ENCODE results near the gene GPC6. TPM values are rescaled to one million over a fixed set of nuclear protein-coding genes. Genes with fewer than 3 reads are reported as not detected.
A peak's percentile ranks its signal among the peaks of the same experiment; 100 is the strongest.

The GPC6 gene
- total and polyA plus RNA-seq, 5 donors from 2014 or later: not detected

GRCh38 chr13:93246069-93246468 lies 19.5 kb downstream of the GPC6 start:
- Mint-ChIP-seq H3K27me3 (no peaks in the 10 kb centered on the region), H3K9me3 (peaks cover 0 to 11% (median 5%) of the 10 kb centered on the region in 7 donors), H3K36me3 (no peaks in the 10 kb centered on the region), H3K27ac (no peak overlapping the region), H3K4me3 (no peak overlapping the region), H3K4me1 (no peaks in the 10 kb centered on the region)
- Histone ChIP-seq H3K4me1 (ENCODE audit: control insufficient read depth, insufficient read depth, low read length, poor library complexity, severe bottlenecking) (no peaks in the 10 kb centered on the region), H3K36me3 (ENCODE audit: control insufficient read depth, insufficient read depth, low read length) (no peaks in the 10 kb centered on the region), H3K27ac (ENCODE audit: insufficient read depth, low read length, poor library complexity, severe bottlenecking) (no peak overlapping the region), H3K27me3 (ENCODE audit: control insufficient read depth, insufficient read depth, low read length) (no peaks in the 10 kb centered on the region), H3K4me3 (ENCODE audit: low read depth, low read length) (no peak overlapping the region), H3K9me3 (ENCODE audit: control insufficient read depth in 2 of 2, low read length in 2 of 2) (no peaks in the 10 kb centered on the region)
- ATAC-seq (ENCODE audit: low read depth in 2 of 2) (no peak), DNase-seq (no peak)

DNA sequence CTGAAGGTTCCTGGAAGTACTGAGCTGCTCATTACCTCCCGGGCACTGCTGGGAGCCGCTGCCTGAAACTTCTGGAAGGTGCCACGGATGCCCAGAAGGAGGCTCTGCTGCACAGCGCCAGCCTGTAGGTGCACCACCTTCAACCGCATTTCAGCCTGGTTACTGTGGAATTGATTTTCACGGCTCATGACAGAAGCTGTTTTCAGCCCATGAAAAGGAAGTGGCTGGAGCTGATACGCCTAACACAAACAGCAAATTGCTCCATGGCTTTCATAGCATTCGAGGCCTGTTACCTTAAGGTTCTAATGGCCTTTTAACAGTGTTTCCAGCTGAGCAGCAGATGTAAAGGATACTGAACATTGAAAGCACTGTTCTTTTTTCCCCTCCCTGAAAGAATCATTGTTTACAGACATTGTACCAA lies 22.0 kb downstream of the GPC6 start:
- H3K27ac Mint-ChIP-seq: no peak overlapping the region
- DNase-seq (no peak), ATAC-seq (ENCODE audit: low read depth in 2 of 2) (no peak)
- H3K27me3 ChIP-seq (ENCODE audit: control insufficient read depth, insufficient read depth, low read length): no peaks in the 10 kb centered on the region
- no peak overlapping the region for H3K4me3 Mint-ChIP-seq
- H3K9me3 ChIP-seq (ENCODE audit: control insufficient read depth in 2 of 2, low read length in 2 of 2): no peaks in the 10 kb centered on the region
- no peaks in the 10 kb centered on the region for H3K36me3 Mint-ChIP-seq
- no peaks in the 10 kb centered on the region for H3K36me3 ChIP-seq (ENCODE audit: control insufficient read depth, insufficient read depth, low read length)
- no peaks in the 10 kb centered on the region for H3K4me1 Mint-ChIP-seq
- H3K9me3 Mint-ChIP-seq: peaks cover 0 to 4% (median 0%) of the 10 kb centered on the region in 7 donors
- no peaks in the 10 kb centered on the region for H3K4me1 ChIP-seq (ENCODE audit: control insufficient read depth, insufficient read depth, low read length, poor library complexity, severe bottlenecking)
- no peaks in the 10 kb centered on the region for H3K27me3 Mint-ChIP-seq
- no peak overlapping the region for H3K27ac ChIP-seq (ENCODE audit: insufficient read depth, low read length, poor library complexity, severe bottlenecking)
- H3K4me3 ChIP-seq (ENCODE audit: low read depth, low read length): no peak overlapping the region

DNA sequence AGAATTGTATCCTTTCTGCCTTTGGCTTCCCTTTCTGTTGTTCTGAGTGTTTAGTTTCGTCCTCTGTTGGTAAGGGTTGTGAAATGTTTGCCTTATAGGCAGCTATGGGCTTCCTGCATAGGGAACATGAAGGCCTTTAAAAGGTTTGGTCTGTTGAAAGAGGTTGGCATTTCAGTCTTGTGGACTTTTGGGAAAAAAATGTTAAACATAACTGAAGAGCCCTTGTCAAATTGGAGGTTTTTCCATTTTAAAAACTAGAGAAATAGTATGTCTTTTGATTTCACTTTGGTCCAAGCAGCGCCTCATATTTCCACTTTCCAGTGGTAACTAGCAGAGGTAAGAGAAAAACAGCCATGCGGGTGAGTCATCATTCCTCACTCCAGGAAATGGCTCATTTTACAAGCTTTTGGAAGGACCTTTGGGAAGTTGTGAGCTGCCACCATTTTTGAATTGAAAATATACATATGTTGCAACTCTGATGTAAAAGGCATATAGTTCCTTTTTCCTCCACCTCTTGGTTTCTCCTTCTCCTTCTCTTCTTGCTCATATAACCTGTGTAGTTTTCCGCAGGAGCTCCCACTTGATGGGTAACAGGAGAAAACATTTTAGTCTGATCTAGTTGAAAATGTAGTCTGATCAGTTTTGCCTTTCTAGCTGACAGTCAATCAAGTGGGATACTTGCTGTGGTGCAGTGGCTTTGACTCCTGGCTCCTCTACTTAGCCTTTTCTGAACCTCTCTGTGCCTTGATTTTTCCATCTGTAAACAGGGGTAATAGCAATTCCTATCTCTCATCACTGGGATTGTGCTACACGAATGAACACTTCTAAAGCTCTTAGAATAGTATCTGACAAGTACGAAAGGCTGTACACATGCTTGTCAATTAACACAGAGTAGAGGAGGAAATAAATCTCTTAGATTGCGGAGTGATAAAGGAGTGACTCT lies 23.0 kb downstream of the GPC6 start:
- H3K27me3 Mint-ChIP-seq: no peaks in the 10 kb centered on the region
- H3K27me3 ChIP-seq (ENCODE audit: control insufficient read depth, insufficient read depth, low read length): no peaks in the 10 kb centered on the region
- H3K9me3 ChIP-seq (ENCODE audit: control insufficient read depth in 2 of 2, low read length in 2 of 2): no peaks in the 10 kb centered on the region
- H3K4me3 ChIP-seq (ENCODE audit: low read depth, low read length): no peak overlapping the region
- no peak overlapping the region for H3K4me3 Mint-ChIP-seq
- H3K4me1 ChIP-seq (ENCODE audit: control insufficient read depth, insufficient read depth, low read length, poor library complexity, severe bottlenecking): no peaks in the 10 kb centered on the region
- H3K36me3 ChIP-seq (ENCODE audit: control insufficient read depth, insufficient read depth, low read length): no peaks in the 10 kb centered on the region
- DNase-seq: no peak
- no peak overlapping the region for H3K27ac ChIP-seq (ENCODE audit: insufficient read depth, low read length, poor library complexity, severe bottlenecking)
- no peaks in the 10 kb centered on the region for H3K4me1 Mint-ChIP-seq
- peaks cover 0 to 4% (median 0%) of the 10 kb centered on the region in 7 donors for H3K9me3 Mint-ChIP-seq
- no peak for ATAC-seq (ENCODE audit: low read depth in 2 of 2)
- peak overlapping the region in 1 of 3 donors; percentile 20 for H3K27ac Mint-ChIP-seq
- H3K36me3 Mint-ChIP-seq: no peaks in the 10 kb centered on the region

DNA sequence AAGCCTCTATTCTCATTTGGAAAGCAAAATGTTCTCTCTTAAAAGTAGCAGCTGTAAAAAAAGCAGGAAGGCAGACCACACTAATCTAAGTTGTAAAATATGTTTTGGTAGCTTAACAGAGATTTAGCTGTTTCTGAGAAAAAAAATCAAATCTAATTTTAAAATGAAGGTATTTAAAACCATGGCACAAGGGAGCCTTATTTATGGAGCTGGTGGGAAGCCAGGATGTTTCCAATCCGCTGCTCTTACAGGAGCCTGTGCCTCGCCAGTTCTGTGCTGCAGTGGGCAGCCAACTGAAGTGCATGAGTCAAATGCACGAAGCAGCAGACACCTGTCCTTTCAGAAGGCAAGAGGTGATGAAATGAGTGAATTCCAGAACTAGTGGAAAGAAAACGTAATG lies 28.2 kb downstream of the GPC6 start:
- H3K27ac ChIP-seq (ENCODE audit: insufficient read depth, low read length, poor library complexity, severe bottlenecking): no peak overlapping the region
- no peaks in the 10 kb centered on the region for H3K36me3 ChIP-seq (ENCODE audit: control insufficient read depth, insufficient read depth, low read length)
- no peaks in the 10 kb centered on the region for H3K36me3 Mint-ChIP-seq
- H3K4me1 ChIP-seq (ENCODE audit: control insufficient read depth, insufficient read depth, low read length, poor library complexity, severe bottlenecking): no peaks in the 10 kb centered on the region
- peaks cover 0 to 5% (median 0%) of the 10 kb centered on the region in 7 donors for H3K9me3 Mint-ChIP-seq
- H3K27me3 ChIP-seq (ENCODE audit: control insufficient read depth, insufficient read depth, low read length): no peaks in the 10 kb centered on the region
- DNase-seq (no peak), ATAC-seq (ENCODE audit: low read depth in 2 of 2) (no peak)
- H3K27me3 Mint-ChIP-seq: no peaks in the 10 kb centered on the region
- H3K4me1 Mint-ChIP-seq: no peaks in the 10 kb centered on the region
- H3K27ac Mint-ChIP-seq: no peak overlapping the region
- no peak overlapping the region for H3K4me3 Mint-ChIP-seq
- H3K9me3 ChIP-seq (ENCODE audit: control insufficient read depth in 2 of 2, low read length in 2 of 2): no peaks in the 10 kb centered on the region
- H3K4me3 ChIP-seq (ENCODE audit: low read depth, low read length): no peak overlapping the region

DNA sequence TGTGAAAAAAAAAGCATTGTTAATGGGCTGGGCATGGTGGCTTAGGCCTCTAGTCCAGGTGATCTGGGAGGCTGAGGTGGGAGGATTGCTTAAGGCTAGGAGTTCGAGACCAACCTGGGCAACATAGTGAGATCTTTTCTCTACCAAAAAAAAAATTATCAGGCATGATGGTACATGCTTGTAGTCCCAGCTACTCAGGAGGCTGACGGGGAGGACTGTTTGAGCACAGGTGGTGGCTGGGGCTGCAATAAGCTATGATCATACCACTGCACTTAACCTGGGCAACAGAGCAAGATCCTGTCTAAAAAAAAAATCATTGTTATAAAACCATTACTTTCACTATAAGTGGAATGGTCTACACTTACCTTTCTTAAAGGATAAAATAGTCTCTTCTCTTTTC lies 30.4 kb downstream of the GPC6 start:
- H3K27me3 ChIP-seq (ENCODE audit: control insufficient read depth, insufficient read depth, low read length): no peaks in the 10 kb centered on the region

DNA sequence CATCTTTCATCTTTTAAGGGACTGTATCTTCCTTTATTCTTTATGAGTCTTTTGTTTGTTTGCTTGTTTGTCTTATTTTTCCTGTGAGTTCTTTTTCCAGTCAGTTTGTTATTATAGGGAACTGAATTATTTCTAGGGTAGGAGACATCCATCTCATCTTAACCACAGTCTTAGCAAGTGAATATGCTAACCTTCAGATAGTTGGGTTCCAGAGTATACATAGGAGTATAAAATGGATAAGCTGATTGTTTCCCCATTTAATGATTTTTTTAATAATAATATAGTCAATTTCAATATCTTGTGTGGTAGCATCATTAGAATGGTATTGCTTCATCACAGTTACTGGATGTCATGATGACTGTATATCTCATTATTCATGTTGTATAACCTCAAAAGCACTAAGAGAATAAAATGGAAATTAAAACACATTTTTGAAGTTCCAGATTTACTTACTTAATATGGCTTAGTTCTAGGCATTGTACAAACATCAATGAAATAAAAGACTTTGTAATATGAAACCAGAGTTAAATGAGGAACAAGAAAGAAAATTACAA lies 33.0 kb downstream of the GPC6 start:
- Histone ChIP-seq H3K4me1 (ENCODE audit: control insufficient read depth, insufficient read depth, low read length, poor library complexity, severe bottlenecking) (no peaks in the 10 kb centered on the region), H3K27ac (ENCODE audit: insufficient read depth, low read length, poor library complexity, severe bottlenecking) (no peak overlapping the region), H3K36me3 (ENCODE audit: control insufficient read depth, insufficient read depth, low read length) (no peaks in the 10 kb centered on the region), H3K27me3 (ENCODE audit: control insufficient read depth, insufficient read depth, low read length) (no peaks in the 10 kb centered on the region), H3K9me3 (ENCODE audit: control insufficient read depth in 2 of 2, low read length in 2 of 2) (no peaks in the 10 kb centered on the region), H3K4me3 (ENCODE audit: low read depth, low read length) (no peak overlapping the region)
- DNase-seq: no peak
- Mint-ChIP-seq H3K27ac (peak overlapping the region in 1 of 3 donors; percentile 68), H3K27me3 (no peaks in the 10 kb centered on the region), H3K4me3 (no peak overlapping the region), H3K9me3 (peaks cover 0 to 4% (median 0%) of the 10 kb centered on the region in 7 donors), H3K4me1 (no peaks in the 10 kb centered on the region), H3K36me3 (no peaks in the 10 kb centered on the region)
- no peak for ATAC-seq (ENCODE audit: low read depth in 2 of 2)

More for the DNA sequence above, 30.4 kb downstream of the GPC6 start:
- Mint-ChIP-seq H3K36me3 (no peaks in the 10 kb centered on the region), H3K4me3 (no peak overlapping the region), H3K27ac (no peak overlapping the region), H3K27me3 (no peaks in the 10 kb centered on the region), H3K9me3 (peaks cover 0 to 6% (median 0%) of the 10 kb centered on the region in 7 donors), H3K4me1 (no peaks in the 10 kb centered on the region)
- H3K4me1 ChIP-seq (ENCODE audit: control insufficient read depth, insufficient read depth, low read length, poor library complexity, severe bottlenecking): no peaks in the 10 kb centered on the region
- H3K36me3 ChIP-seq (ENCODE audit: control insufficient read depth, insufficient read depth, low read length): no peaks in the 10 kb centered on the region
- no peak for DNase-seq
- no peaks in the 10 kb centered on the region for H3K9me3 ChIP-seq (ENCODE audit: control insufficient read depth in 2 of 2, low read length in 2 of 2)
- no peak overlapping the region for H3K4me3 ChIP-seq (ENCODE audit: low read depth, low read length)
- no peak for ATAC-seq (ENCODE audit: low read depth in 2 of 2)
- H3K27ac ChIP-seq (ENCODE audit: insufficient read depth, low read length, poor library complexity, severe bottlenecking): no peak overlapping the region

DNA sequence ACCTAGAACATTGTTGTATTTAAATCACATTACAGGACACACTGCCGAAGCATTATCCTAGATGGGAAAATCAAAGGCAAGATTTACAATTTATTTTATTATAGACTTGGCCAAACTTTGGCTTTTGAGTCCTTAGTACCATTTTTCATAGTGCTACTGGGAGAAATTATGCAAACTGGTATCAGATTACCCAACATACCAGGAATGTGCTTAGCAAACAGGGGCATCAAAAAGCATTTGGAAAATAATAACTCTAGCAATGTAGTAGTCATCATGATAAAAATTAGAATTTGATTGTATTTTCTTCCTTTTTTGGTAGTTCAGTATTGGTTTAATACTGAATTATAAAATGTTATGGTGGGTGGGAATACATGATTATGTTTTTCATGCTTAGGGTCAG lies 34.0 kb downstream of the GPC6 start:
- H3K36me3 Mint-ChIP-seq: no peaks in the 10 kb centered on the region
- no peak for DNase-seq
- H3K4me3 Mint-ChIP-seq: peak overlapping the region in 1 of 4 donors; percentile 75
- H3K9me3 Mint-ChIP-seq: peaks cover 0 to 4% (median 0%) of the 10 kb centered on the region in 7 donors
- Histone ChIP-seq H3K4me1 (ENCODE audit: control insufficient read depth, insufficient read depth, low read length, poor library complexity, severe bottlenecking) (no peaks in the 10 kb centered on the region), H3K36me3 (ENCODE audit: control insufficient read depth, insufficient read depth, low read length) (no peaks in the 10 kb centered on the region), H3K27me3 (ENCODE audit: control insufficient read depth, insufficient read depth, low read length) (no peaks in the 10 kb centered on the region), H3K4me3 (ENCODE audit: low read depth, low read length) (no peak overlapping the region), H3K27ac (ENCODE audit: insufficient read depth, low read length, poor library complexity, severe bottlenecking) (no peak overlapping the region), H3K9me3 (ENCODE audit: control insufficient read depth in 2 of 2, low read length in 2 of 2) (no peaks in the 10 kb centered on the region)
- no peaks in the 10 kb centered on the region for H3K27me3 Mint-ChIP-seq
- no peak for ATAC-seq (ENCODE audit: low read depth in 2 of 2)
- no peaks in the 10 kb centered on the region for H3K4me1 Mint-ChIP-seq
- no peak overlapping the region for H3K27ac Mint-ChIP-seq

Measured in CD4-positive, CD25-positive, alpha-beta regulatory T cell (primary cell).